IMR-90 (cell line): Measurements from ENCODE around the gene VAV1. TPM values are rescaled to one million over a fixed set of nuclear protein-coding genes. Genes with fewer than 3 reads are reported as not detected.

ENCODE experiments used
- ATAC-seq: fragments of 200-7000 bp; cut with Tn5 transposase; 2 replicates; pipeline ENCODE4 v1.9.1; 2020; ENCODE audit warnings: low read depth, mild to moderate bottlenecking, moderate library complexity
- BruUV-seq: library from RNA; stranded (reverse); fragments of 400-500 nt; replicated peaks from 2 replicates; lab custom pipeline; 2021; lab: Mats Ljungman, UMichigan
- CTCF ChIA-PET: fragments of 300-600 bp; formaldehyde crosslinking; extraction: SDS; loops from one replicate; lab custom pipeline; 2021; ENCODE audit warnings: antibody characterized with exemption; lab: Yijun Ruan, JAX
- POLR2A ChIA-PET: fragments of 300-600 bp; sonication (Branson Sonifier 250); formaldehyde crosslinking; loops from one replicate; lab custom pipeline; 2022; ENCODE audit warnings: antibody characterized with exemption; ENCODE audit not compliant: unreplicated experiment; lab: Charles Lee
- DNase-seq: peaks from one replicate; pipeline ENCODE4 v3.0.0; 2013
- H2AFZ ChIP-seq: replicated peaks from 2 replicates; pipeline ENCODE3; 2013; ENCODE audit warnings: low read length, mild to moderate bottlenecking; ENCODE audit not compliant: poor library complexity
- H2AK5ac ChIP-seq: 2 replicates; pipeline ENCODE4 v1.6.1; 2013; ENCODE audit warnings: low read depth, low read length, inconsistent platforms
- H2AK9ac ChIP-seq: replicated peaks from 2 replicates; pipeline ENCODE3; 2013; ENCODE audit warnings: mild to moderate bottlenecking, low read depth, low read length, moderate library complexity; ENCODE audit not compliant: poor library complexity
- H2BK120ac ChIP-seq: 2 replicates; pipeline ENCODE4 v1.6.1; 2013; ENCODE audit warnings: low read depth, low read length, inconsistent platforms
- H2BK15ac ChIP-seq: 3 replicates; pipeline ENCODE4 v1.6.1; 2013; ENCODE audit warnings: low read depth, low read length, inconsistent platforms
- H2BK20ac ChIP-seq: 2 replicates; pipeline ENCODE4 v1.6.1; 2013; ENCODE audit warnings: low read depth, mild to moderate bottlenecking, inconsistent platforms, low read length, moderate library complexity
- H2BK5ac ChIP-seq: 2 replicates; pipeline ENCODE4 v1.6.1; 2013; ENCODE audit warnings: mild to moderate bottlenecking, low read depth, low read length, inconsistent platforms; ENCODE audit not compliant: poor library complexity, severe bottlenecking
- H3K14ac ChIP-seq: replicated peaks from 2 replicates; pipeline ENCODE4 v1.6.1; 2013; ENCODE audit warnings: low read depth, low read length, inconsistent platforms
- H3K18ac ChIP-seq: 2 replicates; pipeline ENCODE4 v1.6.1; 2013; ENCODE audit warnings: low read depth, low read length, control low read depth
- H3K23ac ChIP-seq: 2 replicates; pipeline ENCODE4 v1.6.1; 2013; ENCODE audit warnings: low read depth, low read length, inconsistent platforms
- H3K27ac ChIP-seq: 2 replicates; pipeline ENCODE4 v1.5.1; 2013; ENCODE audit warnings: mild to moderate bottlenecking, control low read depth, low read length; ENCODE audit not compliant: insufficient read depth
- H3K27me3 ChIP-seq: 2 replicates; pipeline ENCODE4 v1.6.1; 2013; ENCODE audit warnings: low read length; ENCODE audit not compliant: control insufficient read depth, insufficient read depth
- H3K36me3 ChIP-seq: 2 replicates; pipeline ENCODE4 v1.6.1; 2013; ENCODE audit warnings: low read length, mixed read lengths; ENCODE audit not compliant: control insufficient read depth, insufficient read depth
- H3K4ac ChIP-seq: 2 replicates; pipeline ENCODE4 v1.6.1; 2013; ENCODE audit warnings: low read depth, low read length, inconsistent platforms
- H3K4me1 ChIP-seq: 2 replicates; pipeline ENCODE4 v1.6.1; 2013; ENCODE audit warnings: low read length, mixed read lengths; ENCODE audit not compliant: control insufficient read depth, insufficient read depth
- H3K4me2 ChIP-seq: 2 replicates; pipeline ENCODE4 v1.6.1; 2013; ENCODE audit warnings: low read depth, mild to moderate bottlenecking, control low read depth, low read length, moderate library complexity
- H3K4me3 ChIP-seq: 2 replicates; pipeline ENCODE4 v1.5.1; 2013; ENCODE audit warnings: low read depth, mild to moderate bottlenecking, control low read depth, low read length, moderate library complexity; ENCODE audit not compliant: insufficient read depth
- H3K56ac ChIP-seq: 2 replicates; pipeline ENCODE4 v1.6.1; 2013; ENCODE audit warnings: low read length, inconsistent platforms; ENCODE audit not compliant: insufficient read depth; ENCODE audit errors: extremely low read depth
- H3K79me1 ChIP-seq, 2 experiments: 2 replicates each; pipeline ENCODE4 v1.6.1; 2013; ENCODE audit warnings: low read length in 2 of 2, inconsistent platforms in 1 of 2, low read depth in 1 of 2
- H3K9ac ChIP-seq: 2 replicates; pipeline ENCODE4 v1.6.1; 2013; ENCODE audit warnings: low read depth, low read length, control low read depth
- H3K9me1 ChIP-seq: 2 replicates; pipeline ENCODE4 v1.6.1; 2013; ENCODE audit warnings: low read length, inconsistent platforms; ENCODE audit not compliant: insufficient read depth
- H3K9me3 ChIP-seq: 2 replicates; pipeline ENCODE4 v1.6.1; 2013; ENCODE audit warnings: low read length; ENCODE audit not compliant: control insufficient read depth, insufficient read depth
- H4K20me1 ChIP-seq: 2 replicates; pipeline ENCODE4 v1.6.1; 2013; ENCODE audit warnings: low read length, inconsistent platforms; ENCODE audit not compliant: insufficient read depth
- H4K5ac ChIP-seq: 2 replicates; pipeline ENCODE4 v1.6.1; 2013; ENCODE audit warnings: mild to moderate bottlenecking, low read depth, low read length, control low read depth
- H4K8ac ChIP-seq, 2 experiments: 2 replicates each; pipeline ENCODE4 v1.6.1; 2013; ENCODE audit warnings: low read depth in 2 of 2, low read length in 2 of 2, control low read depth in 1 of 2, inconsistent platforms in 1 of 2
- H4K91ac ChIP-seq: 2 replicates; pipeline ENCODE4 v1.6.1; 2013; ENCODE audit warnings: low read depth, low read length, inconsistent platforms; ENCODE audit not compliant: insufficient read depth
- BHLHE40 ChIP-seq: fragments of 150-350 bp; IDR thresholded peaks from 2 replicates; pipeline ENCODE4 v1.6.1; 2016; ENCODE audit warnings: mild to moderate bottlenecking, low read depth, low read length
- CHD1 ChIP-seq: IDR thresholded peaks from 2 replicates; pipeline ENCODE4 v1.6.1; 2012; ENCODE audit warnings: low read depth, low read length, improper control_type of control experiment
- CTCF ChIP-seq: conservative IDR thresholded peaks from 2 replicates; pipeline ENCODE4 v1.5.1; 2012; ENCODE audit warnings: mild to moderate bottlenecking, low read depth, low read length, improper control_type of control experiment
- ELK1 ChIP-seq: fragments of 150-350 bp; IDR thresholded peaks from 2 replicates; pipeline ENCODE4 v1.6.1; 2016; ENCODE audit warnings: low read depth, mild to moderate bottlenecking, low read length, moderate library complexity, borderline replicate concordance
- MAFK ChIP-seq: IDR thresholded peaks from 2 replicates; pipeline ENCODE4 v1.6.1; 2012; ENCODE audit warnings: low read depth, low read length, improper control_type of control experiment
- RAD21 ChIP-seq: IDR thresholded peaks from 2 replicates; pipeline ENCODE4 v1.6.1; 2012; ENCODE audit warnings: low read length, improper control_type of control experiment
- RCOR1 ChIP-seq: IDR thresholded peaks from 2 replicates; pipeline ENCODE4 v1.6.1; 2012; ENCODE audit warnings: mild to moderate bottlenecking, low read length, improper control_type of control experiment; ENCODE audit not compliant: insufficient replicate concordance
- RFX5 ChIP-seq: IDR thresholded peaks from 2 replicates; pipeline ENCODE4 v1.8.0; 2012; ENCODE audit warnings: low read depth, mild to moderate bottlenecking, low read length, moderate library complexity
- SMC3 ChIP-seq: fragments of 150-350 bp; IDR thresholded peaks from 2 replicates; pipeline ENCODE4 v1.6.1; 2016; ENCODE audit warnings: low read depth, mild to moderate bottlenecking, antibody characterized with exemption, low read length, moderate library complexity
- USF2 ChIP-seq: fragments of 150-350 bp; IDR thresholded peaks from 2 replicates; pipeline ENCODE4 v1.6.1; 2017; ENCODE audit warnings: mild to moderate bottlenecking, antibody characterized with exemption, low read length, low read depth
- WGBS, 2 experiments: methylation state at CpG; one replicate each; pipeline versions ENCODE4 v1.1.5 to v1.1.7; 2013; ENCODE audit warnings: missing lambda C conversion rate in 2 of 2; ENCODE audit not compliant: insufficient read length in 1 of 2; ENCODE audit errors: extremely low coverage in 2 of 2; 5-methylcytosine and 5-hydroxymethylcytosine counted together
- dilution Hi-C: fragments of 300-500 bp; cut with HindIII; formaldehyde crosslinking; loops from one replicate; pipeline ENCODE4 v1.14.3; 2018; ENCODE audit warnings: low sequenced_read_pairs; ENCODE audit not compliant: unreplicated experiment
- in situ Hi-C: fragments of 300-500 bp; cut with MboI; formaldehyde crosslinking; loops from 3 replicates; pipeline ENCODE4 v1.14.3; 2019; ENCODE audit warnings: low sequenced_read_pairs, inconsistent platforms, mixed read lengths
- intact Hi-C: fragments of 100-400 bp; cut with micrococcal nuclease; formaldehyde crosslinking; loops from 2 replicates; pipeline ENCODE4 v1.10.0; 2022
- polyA plus RNA-seq, 3 experiments: library from polyadenylated mRNA; depleted of rRNA; stranded (reverse); fragments of >200 nt; gene quantifications; 2 replicates each; pipeline ENCODE4 v1.2.3, GENCODE V29; 2012; ENCODE audit warnings: low replicate concordance in 1 of 3
- total RNA-seq: library from RNA; depleted of rRNA; stranded (reverse); fragments of >200 nt; gene quantifications from 2 replicates; pipeline ENCODE4 v1.2.3, GENCODE V29; 2012

VAV1 gene
- total and polyA plus RNA-seq, 2 of the 4 experiments (the other 2 are of a cell fraction) = not detected

GRCh38 chr19:6769006-6769619 lies 3.4 kb upstream of the VAV1 start:
- peak; percentile 60 for ATAC-seq
- H2AFZ ChIP-seq = no peak overlapping the region

More at GRCh38 chr19:6769006-6769619, 3.4 kb upstream of the VAV1 start:
- Histone ChIP-seq H2BK20ac (no peak overlapping the region), H4K8ac (no peak overlapping the region), H2BK15ac (no peak overlapping the region), H4K91ac (no peak overlapping the region), H3K9ac (no peak overlapping the region), H3K56ac (no peak overlapping the region), H4K20me1 (no peaks in the 10 kb centered on the region), H4K5ac (no peak overlapping the region), H3K27me3 (no peaks in the 10 kb centered on the region; the same call in 1 of the 2 replicates), H3K9me1 (0 out of 2 replicates have a peak, but pooled peaks cover 5% of the 10 kb centered on the region), H2AK9ac (no peak overlapping the region), H2BK5ac (no peak overlapping the region), H2AK5ac (no peak overlapping the region), H3K4ac (no peak overlapping the region), H3K4me1 (no peaks in the 10 kb centered on the region), H3K79me1 (no peaks in the 10 kb centered on the region), H3K27ac (no peak overlapping the region), H2BK120ac (no peak overlapping the region), H3K4me3 (no peak overlapping the region), H3K23ac (no peak overlapping the region), H3K36me3 (no peaks in the 10 kb centered on the region), H3K4me2 (no peak overlapping the region), H3K14ac (no peak overlapping the region), H3K9me3 (no peaks in the 10 kb centered on the region), H3K18ac (no peak overlapping the region)
- DNase-seq = peak; percentile 19
- intact Hi-C loops = loop anchor here (1.0 kb wide), 2 partner anchors 31 to 137 kb away; no protein-coding TSS in a partner anchor
- CTCF ChIA-PET = no interaction called here
- dilution Hi-C loops = no loop called here
- no TSS peak for BruUV-seq
- POLR2A ChIA-PET = no interaction called here
- in situ Hi-C loops = no loop called here
- TF ChIP-seq RCOR1 (no peak), RAD21 (peak; percentile 58), CHD1 (no peak), USF2 (no peak), BHLHE40 (no peak; the same call in 1 of the 2 replicates), SMC3 (peak; percentile 62), ELK1 (no peak), CTCF (peak; percentile 49), RFX5 (no peak), MAFK (no peak)
- WGBS, 2 experiments = no CpG with 5 or more reads among the region's 11 CpGs
